ENCODE results near the gene TNFRSF19.

TNFRSF19 gene

GRCh38 chr13:23690668-23691067, 120.5 kb downstream of the TNFRSF19 start:
- no peak for DNase-seq

DNA sequence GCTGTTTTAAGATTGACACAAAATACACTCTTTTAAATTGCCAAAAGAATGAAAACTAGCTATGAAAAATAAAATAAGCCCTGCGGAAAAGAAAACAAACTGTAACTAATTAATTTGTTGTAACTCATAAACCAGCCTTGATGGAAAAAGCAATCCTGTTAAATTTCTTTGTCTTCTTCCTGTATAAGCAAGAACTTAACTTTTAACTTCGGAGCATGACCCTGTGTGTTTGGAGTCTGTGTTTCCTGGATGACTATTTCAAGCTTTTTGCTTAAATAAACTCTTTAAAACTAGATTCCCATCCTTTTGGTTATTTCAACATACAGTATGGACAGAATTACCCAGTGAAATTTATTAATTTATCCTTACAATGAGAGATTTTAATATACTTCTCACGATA, 122.6 kb downstream of the TNFRSF19 start:
- DNase-seq = no peak

DNA sequence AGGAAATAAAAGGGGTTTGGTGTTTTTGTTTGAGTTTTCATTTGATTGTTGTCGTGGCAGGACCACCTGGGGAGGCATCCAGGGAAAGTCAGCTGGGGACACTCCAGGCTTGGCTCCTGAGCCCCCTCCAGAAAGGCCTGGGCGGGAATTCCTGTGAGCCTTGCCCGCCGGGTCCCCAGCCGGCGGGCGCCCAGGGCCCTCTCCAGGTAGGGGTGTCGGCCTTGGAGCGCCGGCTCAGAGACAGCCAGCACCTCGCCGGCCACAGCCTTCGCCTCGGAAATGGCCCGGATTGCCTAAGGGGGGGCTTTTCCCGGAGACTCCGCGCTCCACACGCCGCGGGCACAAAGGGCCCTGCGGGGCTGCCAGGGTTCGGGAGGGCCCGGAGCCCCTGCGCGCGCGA, 125.0 kb downstream of the TNFRSF19 start:
- DNase-seq = no peak

DNA sequence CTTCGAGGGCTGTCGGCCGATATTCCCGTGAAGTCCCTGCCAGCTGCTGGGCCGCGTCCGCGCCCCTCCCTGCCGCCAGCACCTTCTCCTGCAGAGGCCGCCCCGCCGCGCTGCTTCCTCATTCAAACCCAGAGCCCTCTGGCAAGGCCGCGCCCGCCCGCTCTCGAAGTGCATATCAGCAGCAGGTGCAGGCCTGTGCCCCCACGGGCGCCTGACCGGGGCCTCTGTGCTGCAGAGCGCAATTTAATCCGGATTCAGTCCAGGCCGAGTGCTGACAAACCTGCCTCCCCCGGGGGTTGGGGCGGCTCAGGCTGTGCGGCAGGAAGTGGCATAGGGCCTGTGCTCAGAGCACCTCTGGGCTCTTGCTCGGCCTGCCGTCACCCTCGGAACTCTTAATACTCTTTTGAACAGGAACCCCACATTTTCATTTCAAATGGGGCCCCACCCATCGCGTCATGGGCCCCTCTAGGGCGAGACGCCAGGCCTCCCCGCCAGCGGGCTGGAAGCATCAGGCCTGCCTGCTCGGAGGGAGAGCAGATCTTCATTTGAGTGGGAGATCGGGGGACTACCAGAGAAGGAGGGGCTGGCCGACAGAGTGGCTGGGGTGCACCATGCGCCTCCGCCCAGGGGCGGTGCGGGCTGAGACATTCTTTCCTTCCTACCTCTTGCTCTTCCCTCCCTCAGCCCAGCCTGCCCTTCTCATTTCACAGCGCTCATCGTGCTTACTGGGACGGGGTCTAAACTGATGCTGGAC, 125.7 kb downstream of the TNFRSF19 start:
- no peak for DNase-seq

DNA sequence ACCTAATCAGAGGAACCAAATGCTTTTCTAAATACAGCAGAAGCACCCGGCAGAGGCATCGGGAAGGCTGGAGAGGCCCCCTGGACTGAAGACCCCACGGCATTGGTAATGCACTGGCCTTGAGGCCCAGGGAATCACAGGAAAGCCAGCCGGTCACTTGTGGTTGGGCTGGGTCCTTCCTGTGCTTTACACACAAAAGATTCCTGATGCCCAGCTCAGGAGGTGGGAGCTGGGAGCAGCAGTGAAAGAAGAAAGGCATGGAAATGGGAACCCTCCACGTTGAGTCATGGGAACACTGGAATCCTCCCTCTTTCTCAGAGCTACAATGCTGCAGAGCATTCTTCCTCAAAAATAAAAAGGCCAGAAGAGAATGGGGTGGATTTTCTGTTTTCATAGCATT, 126.4 kb downstream of the TNFRSF19 start:
- no peak for DNase-seq

DNA sequence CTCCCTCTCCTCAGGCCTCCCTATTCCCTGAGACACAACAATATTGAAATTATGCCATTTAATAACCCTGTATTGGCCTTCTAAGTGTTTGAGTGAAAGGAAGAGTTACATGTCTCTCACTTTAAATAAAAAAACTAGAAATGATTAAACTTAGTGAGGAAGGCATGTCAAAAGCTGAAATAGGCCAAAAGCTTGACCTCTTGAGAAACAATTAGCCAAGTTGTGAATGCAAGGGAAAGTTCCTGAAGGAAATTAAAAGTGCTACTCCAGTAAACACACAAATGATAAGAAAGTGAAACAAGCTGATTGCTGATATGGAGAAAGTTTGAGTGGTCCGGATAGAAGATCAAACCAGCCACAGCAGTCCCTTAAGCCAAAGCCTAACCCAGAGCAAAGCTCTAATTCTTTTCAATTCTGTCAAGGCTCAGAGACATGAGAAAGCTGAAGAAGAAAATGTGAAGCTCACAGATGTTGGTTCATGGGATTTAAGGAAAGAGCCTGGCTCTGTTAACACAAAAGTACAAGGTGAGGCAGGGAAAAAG, 127.6 kb downstream of the TNFRSF19 start:
- DNase-seq = no peak

DNA sequence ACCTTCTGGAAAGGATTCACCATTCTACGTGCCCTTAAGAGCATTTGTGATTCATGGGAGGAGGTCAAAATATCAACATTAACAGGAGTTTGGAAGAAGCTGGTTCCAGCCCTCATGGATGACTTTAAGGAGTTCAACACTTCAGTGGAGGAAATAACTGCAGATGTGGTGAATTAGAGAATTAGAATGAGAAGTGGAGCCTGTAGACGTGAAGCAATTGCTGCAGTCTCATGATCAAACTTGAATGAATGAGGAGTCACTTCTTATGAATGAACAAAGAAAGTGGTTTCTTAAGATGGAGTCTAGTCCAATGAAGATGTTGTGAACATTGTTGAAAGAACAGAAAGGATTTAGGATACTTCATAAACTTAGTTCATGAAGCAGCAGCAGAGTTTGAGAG, 129.1 kb downstream of the TNFRSF19 start:
- DNase-seq = no peak

GRCh38 chr13:23701186-23701585, 131.0 kb downstream of the TNFRSF19 start:
- no peak for DNase-seq

DNA sequence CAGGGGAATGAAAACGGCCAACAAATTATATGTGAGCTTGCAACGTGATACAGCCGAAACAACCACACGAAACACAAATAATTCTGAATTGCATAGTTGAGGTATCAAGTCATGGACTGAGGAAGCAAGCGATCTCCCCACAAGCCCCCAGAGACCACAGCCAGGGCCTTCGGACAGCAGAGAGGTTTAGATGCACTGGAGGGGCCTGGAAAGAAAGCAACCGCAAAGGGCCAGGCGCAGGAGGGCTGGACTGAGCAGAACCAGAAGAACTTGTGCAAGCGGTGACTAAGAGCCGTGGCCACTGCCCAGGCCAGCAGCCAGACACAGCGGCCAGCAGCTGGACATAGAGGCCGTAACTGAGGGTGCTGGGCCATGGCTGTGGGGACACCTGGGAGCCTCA, 131.4 kb downstream of the TNFRSF19 start:
- DNase-seq = no peak

DNA sequence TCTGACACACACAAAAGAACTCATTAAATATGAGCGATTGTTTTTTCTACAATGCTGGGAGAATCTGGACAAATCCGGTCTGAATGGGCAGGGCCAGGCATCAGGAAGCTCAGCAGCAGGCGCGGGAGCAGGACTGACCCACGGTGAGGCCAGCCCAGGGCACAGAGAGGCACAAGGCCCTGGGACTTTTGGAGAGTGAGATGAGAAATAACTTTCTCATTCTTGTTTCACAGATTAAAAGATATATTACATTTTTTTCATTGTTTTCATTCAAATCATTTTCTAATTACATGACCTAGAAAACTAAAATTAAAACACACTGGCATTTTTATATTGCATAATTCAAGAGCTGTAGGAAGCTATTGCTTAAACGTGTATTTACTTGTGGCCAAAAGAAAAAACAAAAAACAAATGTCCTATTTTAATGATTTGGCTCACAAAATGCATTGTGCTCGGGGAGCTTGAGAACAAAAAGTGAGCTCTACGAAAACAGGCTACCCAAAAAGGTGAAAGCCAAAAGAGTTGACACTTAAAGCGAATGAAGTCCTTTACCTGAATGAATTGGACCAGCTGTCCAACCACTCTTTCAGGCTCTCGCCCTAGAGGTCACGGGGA, 133.1 kb downstream of the TNFRSF19 start:
- DNase-seq = no peak

DNA sequence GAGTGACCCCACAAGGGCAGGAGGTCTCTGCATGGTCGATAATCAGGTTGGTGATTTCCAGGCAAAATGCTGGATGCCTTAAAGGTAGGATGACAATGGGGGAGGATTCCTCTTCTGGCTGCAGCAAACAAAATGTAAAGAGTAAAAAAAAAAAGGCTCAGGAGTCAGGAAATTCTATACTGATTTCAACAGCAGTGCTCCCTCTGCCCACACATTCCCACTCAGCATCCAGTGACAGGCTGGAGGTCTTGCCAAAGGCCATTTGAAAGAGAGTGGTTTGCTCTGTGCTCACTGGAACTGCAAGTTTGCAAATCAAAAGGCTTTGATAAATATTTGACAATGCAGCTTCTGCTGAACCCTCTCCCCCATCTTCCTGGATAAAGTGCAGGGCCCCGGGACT, 135.4 kb downstream of the TNFRSF19 start:
- no peak for DNase-seq

DNA sequence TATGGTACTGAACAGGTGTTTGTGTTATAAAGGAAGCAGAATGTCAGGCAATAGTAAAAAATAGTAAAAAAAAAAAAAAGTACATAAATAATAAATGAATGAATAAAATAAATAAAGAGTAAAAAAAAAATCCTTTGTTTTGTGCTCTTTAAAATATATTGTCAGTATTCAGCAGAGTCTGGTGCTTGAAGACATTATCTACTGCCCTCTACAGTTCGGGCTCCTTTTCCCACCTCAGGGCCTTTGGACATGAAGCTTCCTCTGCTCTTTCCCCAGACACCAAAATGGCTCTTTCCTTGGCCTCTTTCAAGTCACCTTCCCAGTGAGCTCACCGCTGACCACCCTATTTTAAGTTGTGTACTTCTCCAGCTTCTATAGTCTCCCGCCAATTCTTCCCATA, 137.5 kb downstream of the TNFRSF19 start:
- DNase-seq = no peak

DNA sequence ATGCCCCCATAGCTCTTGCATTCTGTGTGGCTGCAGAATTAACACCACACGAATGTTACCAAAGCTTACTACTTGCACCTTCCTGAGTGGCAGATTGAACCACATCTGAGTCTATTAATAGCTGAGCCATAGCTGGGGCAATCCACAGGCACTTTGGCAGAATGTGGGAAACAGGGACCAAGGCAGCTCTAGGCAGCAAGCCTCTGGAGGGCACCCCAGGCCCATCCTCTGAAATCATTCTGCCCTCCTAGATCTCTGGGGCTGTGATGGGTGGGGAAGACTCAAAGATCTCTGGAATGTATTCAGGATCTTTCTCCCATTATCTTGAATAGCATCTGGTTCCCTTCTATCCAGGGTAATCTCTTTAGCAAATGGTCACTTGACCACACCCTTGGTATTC, 139.3 kb downstream of the TNFRSF19 start:
- DNase-seq = no peak

DNA sequence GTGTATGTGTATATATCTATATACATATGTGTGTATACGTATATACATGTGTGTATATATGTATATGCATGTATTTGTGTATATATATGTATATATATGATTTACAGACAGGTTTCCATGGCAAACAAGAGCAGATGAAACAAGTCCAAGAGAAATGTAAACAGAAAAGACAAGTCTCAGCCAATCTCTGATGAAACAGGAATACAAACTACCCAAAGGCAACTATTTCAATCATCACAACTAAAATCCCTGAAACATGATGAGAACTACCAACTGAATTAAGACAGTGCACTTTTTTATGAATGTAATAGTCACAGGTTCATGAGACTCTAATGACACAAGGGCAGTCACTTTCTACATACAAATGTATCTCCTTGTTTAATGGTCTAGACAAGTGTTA, 140.2 kb downstream of the TNFRSF19 start:
- no peak for DNase-seq

DNA sequence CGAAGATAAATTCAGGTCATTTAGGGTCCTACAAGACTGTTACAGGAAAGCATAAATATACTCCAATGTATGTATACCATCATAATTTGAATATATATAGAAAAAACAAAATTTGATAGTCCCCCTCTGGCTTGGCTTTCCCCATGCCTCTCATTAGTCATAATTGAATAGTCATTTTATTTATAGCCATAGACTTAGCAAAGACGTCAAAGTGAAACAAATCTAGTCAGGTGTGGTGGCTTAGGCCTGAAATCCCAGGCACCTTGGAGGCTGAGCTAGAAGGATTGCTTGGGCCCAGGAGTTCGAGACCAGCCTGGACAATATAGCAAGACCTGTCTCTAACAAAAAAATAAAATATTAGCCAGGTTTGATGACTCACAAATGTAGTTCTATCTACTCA, 141.1 kb downstream of the TNFRSF19 start:
- DNase-seq = no peak

GRCh38 chr13:23714672-23715071, 144.5 kb downstream of the TNFRSF19 start:
- DNase-seq = no peak

DNA sequence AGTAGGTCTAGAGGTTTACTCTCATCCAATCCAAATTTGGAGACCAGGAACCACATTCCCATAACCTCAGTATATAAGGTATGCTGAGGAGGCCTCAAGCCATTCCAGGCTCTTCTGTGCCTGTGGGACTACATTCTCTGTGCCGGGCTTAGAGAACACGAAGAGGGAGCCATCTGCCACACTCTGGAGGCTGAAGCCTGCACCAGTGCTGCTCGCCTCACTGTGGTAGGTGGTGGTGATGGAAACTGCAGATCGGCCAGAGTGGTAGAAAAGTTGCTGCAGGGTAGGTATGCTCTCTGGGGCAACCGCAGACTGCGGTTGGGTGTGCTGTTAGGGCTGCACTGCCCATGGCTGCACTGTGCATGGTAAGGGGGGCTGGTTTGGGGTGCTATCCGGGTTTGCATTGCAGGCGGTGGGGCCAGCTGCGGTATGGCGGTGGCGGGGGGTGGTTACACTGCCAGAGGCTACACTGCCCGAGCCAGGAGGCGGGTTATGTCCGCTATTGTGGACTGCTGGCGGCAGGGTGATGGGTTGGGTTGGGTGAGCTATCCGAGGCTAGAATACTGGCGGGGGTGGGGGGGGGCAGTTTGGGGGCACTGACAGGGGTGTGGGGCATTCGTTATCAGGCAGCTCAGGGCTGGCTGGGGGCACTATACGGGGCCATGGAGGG, 145.0 kb downstream of the TNFRSF19 start:
- no peak for DNase-seq

- no peak for DNase-seq
These were observed 145.6 kb downstream of the TNFRSF19 start for GRCh38 chr13:23715762-23716235.

DNA sequence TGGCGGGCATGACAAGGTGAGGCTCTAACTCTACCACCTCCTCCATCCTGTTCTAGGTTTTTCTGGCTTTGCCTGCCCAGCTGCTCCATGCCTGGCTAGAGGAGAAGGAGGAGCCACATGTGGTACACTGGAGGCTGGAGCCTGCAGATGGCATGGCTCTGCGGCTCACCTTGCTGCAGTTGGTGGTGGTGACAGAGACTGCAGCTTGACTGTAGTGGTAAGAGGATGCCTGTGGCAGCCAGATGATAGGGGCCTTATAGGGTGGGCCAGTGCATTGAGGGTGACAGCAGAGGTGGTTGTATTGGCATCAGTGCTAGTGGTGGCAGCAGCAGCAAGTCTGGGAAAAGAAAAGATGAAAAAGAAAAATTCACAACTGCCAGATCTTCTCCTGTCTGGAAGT, 146.2 kb downstream of the TNFRSF19 start:
- DNase-seq = no peak

DNA sequence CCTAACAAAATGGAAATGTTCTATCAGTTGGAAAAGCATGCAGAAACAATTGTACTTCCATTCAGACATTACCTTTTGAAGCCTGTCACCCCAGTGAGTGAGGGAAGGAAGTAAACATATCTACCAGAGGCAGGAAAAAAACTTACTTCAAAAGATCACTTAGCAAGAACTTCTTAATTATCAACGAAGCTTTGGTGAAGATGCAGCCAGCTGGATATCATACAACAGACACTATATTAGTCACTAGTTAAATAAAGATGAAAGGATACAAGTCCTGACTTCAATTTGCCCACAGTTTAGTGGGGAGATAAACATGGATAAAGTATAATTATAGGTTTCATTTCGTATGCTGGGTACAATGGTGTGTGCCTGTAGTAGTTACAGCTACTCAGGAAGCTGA, 148.8 kb downstream of the TNFRSF19 start:
- peak; percentile 13 for DNase-seq

DNA sequence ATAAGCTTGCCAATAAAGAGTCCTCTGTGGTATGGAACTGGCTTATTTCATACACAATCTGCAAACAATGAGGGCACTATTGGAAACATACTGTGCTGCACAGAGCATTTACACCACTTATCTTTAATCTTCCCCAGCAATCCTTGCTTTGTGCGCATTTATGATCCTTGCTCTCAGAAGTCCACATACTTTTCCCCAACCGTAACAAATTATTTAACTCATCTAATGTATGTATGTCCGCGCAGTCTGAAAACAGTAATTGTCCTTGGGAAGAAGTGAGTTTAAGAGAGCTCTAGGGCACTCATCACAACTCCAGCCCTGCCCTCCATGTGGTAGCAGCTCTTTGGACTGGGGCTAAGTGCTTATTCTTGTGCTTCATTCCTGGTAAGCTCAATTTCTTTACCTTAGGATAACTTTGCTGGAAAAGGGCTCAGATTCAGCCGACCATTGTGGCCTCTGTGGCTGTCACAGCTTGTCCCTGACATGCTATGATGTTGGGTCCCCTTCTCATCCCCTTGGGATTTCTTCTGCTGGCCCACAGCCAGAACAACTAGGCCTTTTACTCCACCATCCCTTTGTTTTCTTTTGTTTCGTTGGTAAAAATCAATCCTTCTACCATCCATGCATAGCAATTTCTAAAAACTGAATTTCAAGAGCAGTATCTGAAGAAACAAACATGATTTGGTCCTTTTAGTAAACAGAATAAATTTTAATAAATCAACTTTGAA, 152.7 kb downstream of the TNFRSF19 start:
- no peak for DNase-seq

- DNase-seq = no peak
These were observed 153.3 kb downstream of the TNFRSF19 start for GRCh38 chr13:23723471-23723870.
